ENCODE results near the gene ATXN1L. TPM values are rescaled to one million over a fixed set of nuclear protein-coding genes. Genes with fewer than 3 reads are reported as not detected.

The ATXN1L gene
- total RNA-seq, 2 donors from 2014 or later = 19.4 to 26.1 TPM

- Histone ChIP-seq H3K27me3 (no peaks in the 10 kb centered on the region), H3K27ac (no peak overlapping the region)
These were observed 11.5 kb upstream of the ATXN1L start for GRCh38 chr16:71834291-71834690.

DNA sequence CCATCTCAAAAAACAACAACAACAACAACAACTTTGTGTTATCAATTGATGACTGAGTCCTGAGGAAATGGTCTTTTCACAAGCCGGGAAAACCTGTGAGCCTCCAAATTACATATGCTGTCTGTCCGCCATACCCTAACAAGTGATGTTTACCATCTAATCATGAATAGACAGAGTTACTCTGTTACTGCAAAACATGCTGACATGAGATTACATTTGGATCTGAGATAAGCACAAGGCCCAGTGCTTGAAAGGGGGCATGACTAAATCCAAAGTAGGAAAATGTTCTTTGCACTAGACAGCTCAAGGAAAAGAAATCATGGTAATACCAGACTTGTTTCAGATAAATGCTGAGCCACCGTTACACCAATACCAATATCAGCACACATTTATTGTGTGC lies 8.6 kb upstream of the ATXN1L start:
- Histone ChIP-seq H3K9me3 (no peaks in the 10 kb centered on the region), H3K4me1 (no peaks in the 10 kb centered on the region), H3K4me3 (no peak overlapping the region), H3K9ac (ENCODE audit: low read depth in 2 of 2, low read length in 2 of 2) (no peak overlapping the region), H3K27ac (no peak overlapping the region), H3K27me3 (no peaks in the 10 kb centered on the region), H3K36me3 (no peaks in the 10 kb centered on the region)
- TF ChIP-seq, protein P1, sequence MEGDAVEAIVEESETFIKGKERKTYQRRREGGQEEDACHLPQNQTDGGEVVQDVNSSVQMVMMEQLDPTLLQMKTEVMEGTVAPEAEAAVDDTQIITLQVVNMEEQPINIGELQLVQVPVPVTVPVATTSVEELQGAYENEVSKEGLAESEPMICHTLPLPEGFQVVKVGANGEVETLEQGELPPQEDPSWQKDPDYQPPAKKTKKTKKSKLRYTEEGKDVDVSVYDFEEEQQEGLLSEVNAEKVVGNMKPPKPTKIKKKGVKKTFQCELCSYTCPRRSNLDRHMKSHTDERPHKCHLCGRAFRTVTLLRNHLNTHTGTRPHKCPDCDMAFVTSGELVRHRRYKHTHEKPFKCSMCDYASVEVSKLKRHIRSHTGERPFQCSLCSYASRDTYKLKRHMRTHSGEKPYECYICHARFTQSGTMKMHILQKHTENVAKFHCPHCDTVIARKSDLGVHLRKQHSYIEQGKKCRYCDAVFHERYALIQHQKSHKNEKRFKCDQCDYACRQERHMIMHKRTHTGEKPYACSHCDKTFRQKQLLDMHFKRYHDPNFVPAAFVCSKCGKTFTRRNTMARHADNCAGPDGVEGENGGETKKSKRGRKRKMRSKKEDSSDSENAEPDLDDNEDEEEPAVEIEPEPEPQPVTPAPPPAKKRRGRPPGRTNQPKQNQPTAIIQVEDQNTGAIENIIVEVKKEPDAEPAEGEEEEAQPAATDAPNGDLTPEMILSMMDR (IDR thresholded peaks at IDR 0.05) = no peak
- DNase-seq = no peak
- intact Hi-C loops (cut with DNase I) = no loop called here

More at GRCh38 chr16:71834291-71834690, 11.5 kb upstream of the ATXN1L start:
- Histone ChIP-seq H3K9me3 (no peaks in the 10 kb centered on the region), H3K36me3 (no peaks in the 10 kb centered on the region), H3K4me3 (no peak overlapping the region), H3K4me1 (no peaks in the 10 kb centered on the region), H3K9ac (ENCODE audit: low read depth in 2 of 2, low read length in 2 of 2) (no peak overlapping the region)
- no peak for DNase-seq
- intact Hi-C loops (cut with DNase I) = no loop called here
- TF ChIP-seq, protein P1 (IDR thresholded peaks at IDR 0.05) = no peak

DNA sequence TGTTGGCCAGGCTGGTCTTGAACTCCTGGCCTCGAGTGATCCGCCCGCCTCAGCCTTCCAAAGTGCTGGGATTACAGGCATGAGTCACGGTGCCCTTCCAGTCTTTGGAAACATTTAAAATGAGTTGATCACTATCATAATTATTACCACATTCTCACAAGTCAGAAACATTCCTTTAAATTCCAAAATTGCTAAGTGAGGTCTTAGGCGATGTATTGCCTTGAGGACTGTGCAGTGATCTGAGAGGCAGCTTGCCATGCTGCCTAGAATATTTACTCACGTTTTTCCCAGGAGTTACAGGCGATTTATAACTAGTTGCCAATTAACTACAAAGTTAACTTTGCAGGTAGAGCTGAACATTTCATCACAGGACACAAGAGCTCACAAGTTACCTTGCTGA lies 5.7 kb upstream of the ATXN1L start:
- H3K27me3 ChIP-seq = no peaks in the 10 kb centered on the region
- H3K4me1 ChIP-seq = no peaks in the 10 kb centered on the region
- no peaks in the 10 kb centered on the region for H3K9me3 ChIP-seq
- no peak overlapping the region for H3K27ac ChIP-seq
- intact Hi-C loops (cut with DNase I) = no loop called here
- TF ChIP-seq, protein P1 (IDR thresholded peaks at IDR 0.05) = no peak
- H3K36me3 ChIP-seq = no peaks in the 10 kb centered on the region
- no peak overlapping the region for H3K9ac ChIP-seq (ENCODE audit: low read depth in 2 of 2, low read length in 2 of 2)
- H3K4me3 ChIP-seq = no peak overlapping the region
- DNase-seq = no peak

GRCh38 chr16:71843572-71843971 lies 2.2 kb upstream of the ATXN1L start:
- no peak for DNase-seq
- Histone ChIP-seq H3K9ac (ENCODE audit: low read depth in 2 of 2, low read length in 2 of 2) (no peak overlapping the region), H3K4me3 (no peak overlapping the region), H3K9me3 (no peaks in the 10 kb centered on the region), H3K4me1 (peaks cover 4% of the 10 kb centered on the region), H3K27me3 (no peaks in the 10 kb centered on the region), H3K27ac (no peak overlapping the region), H3K36me3 (no peaks in the 10 kb centered on the region)
- TF ChIP-seq, protein P1 (IDR thresholded peaks at IDR 0.05) = no peak
- intact Hi-C loops (cut with DNase I) = no loop called here

DNA sequence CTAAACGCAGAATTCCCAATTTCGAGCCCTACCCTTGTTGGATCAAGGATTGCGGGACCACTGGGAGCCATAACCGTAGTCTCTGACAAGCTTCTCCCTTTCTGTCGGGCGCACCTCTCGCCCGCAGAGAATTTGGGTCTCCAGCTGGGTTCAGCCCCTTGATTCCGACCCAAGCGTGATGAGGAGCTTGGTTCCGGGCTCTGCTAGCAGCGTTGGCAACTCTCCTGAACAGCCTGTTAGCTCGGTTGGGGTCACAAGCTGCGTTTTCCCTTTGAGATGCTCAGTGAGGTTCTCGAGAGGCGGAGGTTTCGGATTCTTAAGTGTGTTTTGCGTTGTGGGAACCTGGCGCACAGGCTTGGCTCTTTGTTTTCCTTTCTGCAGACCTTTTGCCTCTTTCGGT lies 655 bp downstream of the ATXN1L start:
- intact Hi-C loops (cut with DNase I) = no loop called here
- DNase-seq = no peak
- Histone ChIP-seq H3K4me3 (peak overlapping the region; percentile 98), H3K4me1 (peaks cover 4% of the 10 kb centered on the region), H3K27ac (peak overlapping the region; percentile 76), H3K9ac (ENCODE audit: low read depth in 2 of 2, low read length in 2 of 2) (peak overlapping the region; percentile 89 to 96), H3K9me3 (no peaks in the 10 kb centered on the region), H3K27me3 (no peaks in the 10 kb centered on the region), H3K36me3 (no peaks in the 10 kb centered on the region)
- TF ChIP-seq, protein P1 (IDR thresholded peaks at IDR 0.05) = no peak
